ENCODE data around the gene HPSE2.
"Not testable (repeated sequence)": the region's sequence is repeated elsewhere in the genome, so short reads cannot be mapped to it uniquely, and the experiment has no call there.

HPSE2 gene

DNA sequence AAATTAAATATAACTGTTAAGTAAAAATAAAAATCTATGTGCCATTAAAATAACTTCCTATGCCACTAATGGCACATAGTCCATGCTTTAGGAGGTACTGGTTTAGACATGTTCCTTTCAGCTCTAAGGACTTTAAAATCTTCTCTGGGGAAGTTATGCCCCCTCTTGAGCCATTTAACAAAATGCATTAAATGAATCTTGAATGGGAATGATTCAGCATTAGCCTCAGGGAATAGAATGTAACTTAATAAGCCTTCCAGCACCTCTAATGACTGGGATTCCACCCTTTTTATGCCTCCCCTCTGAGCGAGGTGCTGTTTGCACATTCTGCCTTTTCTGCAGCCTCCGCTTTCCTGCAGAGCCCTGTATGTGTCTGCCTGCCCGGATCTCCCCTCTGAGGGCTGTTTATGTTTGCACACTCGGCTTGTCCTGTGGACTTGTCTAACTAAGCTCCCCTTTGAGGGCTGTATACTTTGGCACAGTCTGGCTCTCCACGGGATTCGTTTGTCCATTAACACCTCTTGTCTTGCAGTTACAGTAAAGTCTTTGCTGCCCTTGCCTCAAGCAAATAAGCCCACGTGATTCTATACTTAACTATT lies 680.5 kb downstream of the HPSE2 start:
- Mint-ChIP-seq H3K4me1 (no peaks in the 10 kb centered on the region), H3K9me3 (no peaks in the 10 kb centered on the region), H3K36me3 (no peaks in the 10 kb centered on the region), H3K27me3 (peaks cover 3% of the 10 kb centered on the region), H3K4me3 (no peak overlapping the region), H3K27ac (no peak overlapping the region)

DNA sequence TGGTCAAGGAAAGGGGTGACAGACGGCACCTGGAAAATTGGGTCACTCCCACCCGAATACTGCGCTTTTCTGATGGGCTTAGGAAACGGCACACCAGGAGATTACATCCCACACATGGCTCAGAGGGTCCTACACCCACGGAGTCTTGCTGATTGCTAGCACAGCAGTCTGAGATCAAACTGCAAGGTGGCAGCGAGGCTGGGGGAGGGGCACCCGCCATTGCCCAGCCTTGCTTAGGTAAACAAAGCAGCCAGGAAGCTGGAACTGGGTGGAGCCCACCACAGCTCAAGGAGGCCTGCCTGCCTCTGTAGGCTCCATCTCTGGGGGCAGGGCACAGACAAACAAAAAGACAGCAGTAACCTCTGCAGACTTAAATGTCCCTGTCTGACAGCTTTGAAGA lies 694.1 kb downstream of the HPSE2 start:
- not testable (repeated sequence) for H3K27ac Mint-ChIP-seq, H3K27me3 Mint-ChIP-seq, H3K4me1 Mint-ChIP-seq, H3K9me3 Mint-ChIP-seq, H3K4me3 Mint-ChIP-seq, H3K36me3 Mint-ChIP-seq

DNA sequence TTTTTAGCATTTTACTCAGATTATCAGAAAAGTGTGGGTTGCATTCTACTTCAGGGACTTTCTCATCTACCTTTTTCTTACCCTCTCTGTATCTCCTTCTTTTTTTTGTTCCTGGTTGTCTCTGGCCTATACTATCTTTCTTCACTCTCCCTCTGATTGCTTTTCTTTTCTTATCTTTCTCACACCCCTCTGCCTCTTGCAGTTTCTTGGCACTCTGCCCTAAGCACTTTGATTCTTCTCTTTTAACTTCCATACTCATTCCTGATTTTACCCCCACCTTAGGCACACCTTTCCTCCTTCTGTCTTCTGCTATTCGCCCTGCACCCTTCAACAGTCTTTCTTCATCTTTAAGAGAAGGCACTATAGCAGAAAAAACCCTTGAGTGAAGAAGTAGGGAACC lies 696.1 kb downstream of the HPSE2 start:
- Mint-ChIP-seq H3K27me3 (peaks cover 6% of the 10 kb centered on the region), H3K9me3 (no peaks in the 10 kb centered on the region), H3K36me3 (no peaks in the 10 kb centered on the region)

DNA sequence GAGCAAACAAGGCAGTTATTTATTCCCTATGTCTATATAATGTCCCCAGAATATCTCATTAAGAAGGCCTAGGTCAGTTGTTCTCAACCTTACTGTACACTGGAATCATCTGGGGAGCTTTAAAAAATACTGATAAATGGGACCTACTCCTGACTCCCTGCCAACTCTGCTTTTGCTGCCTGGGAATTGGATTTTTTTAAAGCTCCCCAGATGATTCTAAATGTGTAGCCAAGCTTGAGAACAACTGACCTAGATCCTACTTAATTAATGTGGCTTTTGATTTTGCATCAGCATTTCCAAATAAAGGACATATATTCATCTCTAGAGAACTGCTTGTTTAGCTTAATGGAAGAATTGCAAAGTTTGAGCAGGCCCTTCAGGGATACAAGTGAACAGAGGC lies 697.2 kb downstream of the HPSE2 start:
- Mint-ChIP-seq H3K27me3 (peaks cover 8% of the 10 kb centered on the region), H3K9me3 (no peaks in the 10 kb centered on the region), H3K4me1 (no peaks in the 10 kb centered on the region), H3K4me3 (no peak overlapping the region), H3K27ac (no peak overlapping the region), H3K36me3 (no peaks in the 10 kb centered on the region)

More for the DNA sequence above, 696.1 kb downstream of the HPSE2 start:
- H3K4me1 Mint-ChIP-seq = no peaks in the 10 kb centered on the region
- no peak overlapping the region for H3K4me3 Mint-ChIP-seq
- no peak overlapping the region for H3K27ac Mint-ChIP-seq

DNA sequence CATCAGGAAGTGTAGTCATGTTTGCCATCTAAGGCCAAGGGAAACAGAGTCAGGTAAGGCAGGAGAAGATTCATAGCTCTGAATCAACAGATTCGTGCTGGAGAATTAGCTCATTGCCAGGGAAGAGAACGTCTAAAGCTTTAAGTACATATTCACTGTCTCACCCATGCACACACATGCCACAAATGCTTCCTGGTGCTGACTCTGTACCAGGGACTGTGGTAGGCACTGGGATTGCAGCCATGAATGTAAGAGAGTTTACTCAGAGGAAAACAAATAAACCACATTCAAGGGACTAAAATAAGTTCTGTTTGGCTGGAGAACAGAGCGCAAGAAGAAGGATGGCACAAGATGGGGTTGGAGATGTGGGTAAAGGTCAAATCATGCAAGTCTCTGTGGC lies 699.1 kb downstream of the HPSE2 start:
- Mint-ChIP-seq H3K27ac (no peak overlapping the region), H3K9me3 (no peaks in the 10 kb centered on the region), H3K4me3 (no peak overlapping the region), H3K4me1 (no peaks in the 10 kb centered on the region), H3K27me3 (peaks cover 8% of the 10 kb centered on the region), H3K36me3 (no peaks in the 10 kb centered on the region)

DNA sequence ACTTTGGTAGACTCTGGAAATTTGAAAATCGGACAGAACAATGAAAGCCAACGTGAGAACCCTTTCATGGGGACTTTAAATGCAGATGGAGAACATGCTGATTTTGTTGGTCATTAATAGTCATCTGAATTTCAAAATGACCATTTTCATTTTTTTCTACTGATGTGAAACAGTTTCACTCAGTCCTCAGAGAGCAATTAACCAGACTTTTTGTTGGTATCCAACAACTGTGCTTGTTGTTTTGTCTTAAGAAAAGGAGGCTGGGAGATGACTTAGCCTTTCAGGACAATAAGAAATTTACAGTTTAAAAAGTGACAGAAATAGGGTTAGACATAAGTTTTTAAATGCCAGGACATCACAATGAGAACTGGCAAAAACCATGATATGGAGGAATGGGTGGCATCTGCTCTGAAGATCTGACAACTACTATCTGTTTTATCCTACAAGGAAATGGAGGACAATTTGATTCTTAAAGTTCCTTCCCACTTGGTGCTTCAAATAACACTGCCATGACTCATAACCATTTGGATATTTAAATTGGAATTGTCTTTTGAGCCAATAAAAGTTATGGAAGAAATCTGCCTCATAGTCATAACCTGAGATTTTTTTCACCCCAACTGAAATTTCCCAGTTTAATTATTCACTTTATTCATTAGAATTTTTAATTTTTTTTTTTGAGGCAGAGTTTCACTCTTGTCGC lies 701.8 kb downstream of the HPSE2 start:
- Mint-ChIP-seq H3K27me3 (peaks cover 11% of the 10 kb centered on the region), H3K9me3 (no peaks in the 10 kb centered on the region), H3K4me3 (no peak overlapping the region), H3K36me3 (no peaks in the 10 kb centered on the region), H3K27ac (no peak overlapping the region), H3K4me1 (no peaks in the 10 kb centered on the region)

DNA sequence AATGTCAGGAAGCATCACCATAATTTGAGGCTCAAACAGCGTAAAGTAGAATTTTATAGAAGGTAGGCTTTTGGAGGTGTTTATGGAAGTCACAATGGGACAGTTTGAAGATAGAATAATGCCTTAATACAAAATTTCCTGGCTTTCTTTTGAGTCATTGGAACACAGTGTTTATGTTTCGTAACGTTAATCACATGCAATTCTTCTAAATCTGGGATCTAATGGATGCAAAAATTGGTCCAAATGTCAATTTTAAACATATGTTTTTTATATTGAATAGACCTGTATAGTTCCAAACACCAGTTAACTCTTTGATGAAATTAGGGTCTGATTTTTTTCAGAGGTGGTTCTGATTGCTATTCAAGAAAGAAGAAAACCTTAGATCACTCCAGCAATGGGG lies 702.4 kb downstream of the HPSE2 start:
- no peaks in the 10 kb centered on the region for H3K36me3 Mint-ChIP-seq
- no peaks in the 10 kb centered on the region for H3K4me1 Mint-ChIP-seq
- H3K27me3 Mint-ChIP-seq = peaks cover 10% of the 10 kb centered on the region
- no peak overlapping the region for H3K27ac Mint-ChIP-seq
- no peak overlapping the region for H3K4me3 Mint-ChIP-seq
- H3K9me3 Mint-ChIP-seq = no peaks in the 10 kb centered on the region

DNA sequence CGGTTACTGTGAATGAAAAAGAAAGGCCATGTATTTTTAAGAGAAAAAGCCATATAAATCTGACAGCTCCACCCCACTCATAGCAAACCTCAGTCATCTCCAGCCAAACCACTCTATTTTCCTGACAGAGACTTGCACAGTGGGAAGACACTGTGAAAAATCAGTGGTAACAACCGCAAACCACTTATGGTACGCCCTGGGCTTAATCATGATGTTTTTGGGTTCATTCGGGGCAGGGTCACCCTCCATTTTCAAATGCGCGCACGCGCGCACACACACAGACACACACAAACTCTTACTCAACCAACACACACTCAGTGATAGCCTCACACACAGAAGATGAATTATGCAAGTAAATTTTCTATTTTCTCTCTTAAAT lies 706.9 kb downstream of the HPSE2 start:
- no peaks in the 10 kb centered on the region for H3K9me3 Mint-ChIP-seq
- no peaks in the 10 kb centered on the region for H3K4me1 Mint-ChIP-seq
- no peaks in the 10 kb centered on the region for H3K36me3 Mint-ChIP-seq
- no peak overlapping the region for H3K4me3 Mint-ChIP-seq
- peaks cover 7% of the 10 kb centered on the region for H3K27me3 Mint-ChIP-seq
- no peak overlapping the region for H3K27ac Mint-ChIP-seq

DNA sequence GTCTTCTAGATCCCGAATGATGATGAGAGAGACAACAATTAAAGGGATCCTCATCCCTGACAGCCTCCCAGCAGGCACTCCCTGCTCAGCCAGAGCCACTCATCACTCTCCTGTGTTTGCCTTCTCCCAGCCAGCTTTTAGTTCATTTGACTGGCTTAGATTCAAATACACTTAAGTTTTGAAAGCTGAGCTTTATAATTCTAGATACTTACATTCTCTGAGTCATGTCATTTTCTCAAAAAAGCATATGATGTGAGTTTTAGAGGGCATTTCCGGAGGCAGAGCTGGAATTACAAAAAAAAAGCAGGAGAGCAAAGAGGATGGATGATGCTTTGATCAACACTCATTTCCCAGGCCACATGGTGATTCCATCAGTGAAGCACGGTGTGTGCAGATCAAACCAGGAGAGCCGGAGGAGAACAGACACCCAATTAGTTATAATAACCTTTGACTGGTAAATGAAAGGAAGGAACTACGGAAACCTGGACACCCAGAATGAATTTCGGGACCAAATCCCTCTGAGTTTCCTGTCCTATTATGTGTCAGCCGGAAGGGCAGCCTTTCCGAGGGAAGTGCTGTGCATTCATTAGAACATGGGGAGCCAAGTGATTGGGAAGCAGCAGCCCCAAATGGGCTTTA lies 707.4 kb downstream of the HPSE2 start:
- Mint-ChIP-seq H3K36me3 (no peaks in the 10 kb centered on the region), H3K27me3 (peaks cover 7% of the 10 kb centered on the region), H3K4me3 (no peak overlapping the region), H3K9me3 (no peaks in the 10 kb centered on the region), H3K27ac (no peak overlapping the region), H3K4me1 (no peaks in the 10 kb centered on the region)

DNA sequence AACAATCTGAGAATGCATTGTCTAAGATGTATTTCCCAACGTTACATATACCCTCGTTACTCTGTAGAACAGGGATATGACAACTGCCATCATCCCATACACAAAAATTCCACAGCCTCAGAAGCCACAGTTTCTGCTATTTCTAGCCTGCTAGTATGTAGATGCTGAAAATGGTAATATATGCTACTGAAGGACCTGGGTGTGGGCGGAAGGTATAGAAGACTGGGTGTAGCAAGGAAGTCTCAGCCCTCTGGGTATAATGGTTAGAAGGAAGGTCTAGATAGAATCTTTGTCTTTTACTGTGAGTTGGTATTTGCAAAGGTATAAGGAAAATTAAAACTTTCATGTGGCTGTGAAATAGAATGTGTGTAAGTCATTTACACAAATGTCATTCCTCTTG lies 709.7 kb downstream of the HPSE2 start:
- H3K27ac Mint-ChIP-seq = no peak overlapping the region
- H3K36me3 Mint-ChIP-seq = no peaks in the 10 kb centered on the region
- H3K9me3 Mint-ChIP-seq = no peaks in the 10 kb centered on the region
- peaks cover 3% of the 10 kb centered on the region for H3K27me3 Mint-ChIP-seq
- no peak overlapping the region for H3K4me3 Mint-ChIP-seq
- H3K4me1 Mint-ChIP-seq = no peaks in the 10 kb centered on the region

DNA sequence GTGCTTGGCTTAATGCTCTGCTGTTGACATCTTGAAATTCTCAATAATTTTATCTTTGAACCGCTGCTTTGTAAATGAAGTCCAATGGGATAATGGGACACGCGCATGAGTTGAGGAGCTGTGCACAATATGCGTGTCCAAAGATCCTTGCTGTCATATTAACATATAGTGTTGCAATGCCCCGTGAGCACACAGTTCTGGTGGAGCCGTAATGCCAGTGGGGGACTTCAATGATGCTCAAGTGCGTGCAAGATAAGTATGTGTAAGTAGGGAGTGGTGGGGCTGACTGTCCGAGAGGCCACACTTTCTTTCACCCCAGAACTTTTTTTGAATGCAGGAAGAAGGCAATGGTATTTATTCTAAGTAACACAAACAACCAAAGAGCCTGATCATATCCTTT lies 711.5 kb downstream of the HPSE2 start:
- Mint-ChIP-seq H3K9me3 (no peaks in the 10 kb centered on the region), H3K27me3 (no peaks in the 10 kb centered on the region), H3K36me3 (no peaks in the 10 kb centered on the region), H3K4me3 (no peak overlapping the region), H3K27ac (no peak overlapping the region), H3K4me1 (no peaks in the 10 kb centered on the region)

DNA sequence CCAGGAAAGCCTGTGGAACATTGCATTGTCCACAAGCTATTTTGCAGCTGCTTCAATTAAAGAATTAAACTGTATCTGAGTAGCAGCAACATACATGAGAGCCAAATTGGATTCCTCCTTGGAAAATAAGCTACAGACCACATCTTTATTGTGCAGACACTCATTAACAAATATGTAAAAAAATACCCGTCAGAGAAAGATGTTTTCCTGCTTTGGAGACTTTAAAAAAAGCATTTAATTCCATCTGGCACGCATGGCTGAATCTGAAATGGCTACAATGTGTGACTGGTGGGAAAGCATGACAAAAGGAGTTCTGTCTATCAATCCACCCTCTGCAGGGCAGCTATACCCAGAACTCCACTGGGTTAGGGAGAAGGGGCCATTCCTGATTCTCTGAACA lies 715.8 kb downstream of the HPSE2 start:
- peaks cover 12% of the 10 kb centered on the region for H3K27me3 Mint-ChIP-seq
- H3K36me3 Mint-ChIP-seq = no peaks in the 10 kb centered on the region
- H3K4me1 Mint-ChIP-seq = no peaks in the 10 kb centered on the region
- H3K27ac Mint-ChIP-seq = no peak overlapping the region
- no peak overlapping the region for H3K4me3 Mint-ChIP-seq
- H3K9me3 Mint-ChIP-seq = no peaks in the 10 kb centered on the region

DNA sequence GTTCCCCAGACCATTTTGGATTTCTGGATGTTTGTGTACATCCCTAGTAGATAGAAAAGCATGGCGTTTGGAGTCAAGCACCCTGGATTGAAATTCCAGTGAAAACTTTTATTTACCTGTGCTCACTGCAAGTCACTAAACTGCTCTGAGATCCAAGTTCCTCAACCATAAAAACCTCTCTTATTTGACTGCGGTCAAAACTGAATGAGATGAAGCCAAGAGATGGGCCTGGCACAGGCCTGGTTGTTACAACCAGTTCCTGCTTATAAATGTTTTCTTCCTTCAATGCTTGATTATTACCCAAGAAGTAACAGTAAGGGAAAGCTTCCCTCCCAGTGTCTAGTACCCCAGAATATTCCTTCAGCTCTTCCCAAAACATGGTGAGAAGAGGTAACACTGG lies 718.0 kb downstream of the HPSE2 start:
- no peak overlapping the region for H3K4me3 Mint-ChIP-seq
- H3K4me1 Mint-ChIP-seq = no peaks in the 10 kb centered on the region
- H3K27me3 Mint-ChIP-seq = peaks cover 12% of the 10 kb centered on the region
- H3K36me3 Mint-ChIP-seq = no peaks in the 10 kb centered on the region
- no peaks in the 10 kb centered on the region for H3K9me3 Mint-ChIP-seq
- H3K27ac Mint-ChIP-seq = no peak overlapping the region

DNA sequence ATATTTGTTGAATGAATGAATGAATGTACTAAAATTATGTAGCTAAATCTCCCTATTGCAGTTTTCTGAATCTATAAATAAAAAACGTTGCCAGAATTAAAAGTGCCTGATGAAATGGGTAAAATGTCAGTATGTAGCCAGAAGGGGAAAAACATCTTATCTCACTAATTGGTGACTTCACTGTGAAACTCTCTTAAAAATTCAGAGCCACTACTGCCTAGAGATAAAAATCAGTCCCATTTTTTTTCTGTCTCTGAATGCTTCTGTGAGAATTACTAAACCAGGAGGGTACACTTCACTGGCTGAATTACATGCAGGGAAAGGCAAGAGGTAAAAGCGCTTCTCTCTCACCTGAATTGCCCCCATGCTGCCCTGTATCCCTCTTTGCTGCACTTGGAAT lies 719.3 kb downstream of the HPSE2 start:
- H3K4me1 Mint-ChIP-seq = no peaks in the 10 kb centered on the region
- peaks cover 12% of the 10 kb centered on the region for H3K27me3 Mint-ChIP-seq
- no peak overlapping the region for H3K4me3 Mint-ChIP-seq
- no peak overlapping the region for H3K27ac Mint-ChIP-seq
- H3K36me3 Mint-ChIP-seq = no peaks in the 10 kb centered on the region
- H3K9me3 Mint-ChIP-seq = no peaks in the 10 kb centered on the region

DNA sequence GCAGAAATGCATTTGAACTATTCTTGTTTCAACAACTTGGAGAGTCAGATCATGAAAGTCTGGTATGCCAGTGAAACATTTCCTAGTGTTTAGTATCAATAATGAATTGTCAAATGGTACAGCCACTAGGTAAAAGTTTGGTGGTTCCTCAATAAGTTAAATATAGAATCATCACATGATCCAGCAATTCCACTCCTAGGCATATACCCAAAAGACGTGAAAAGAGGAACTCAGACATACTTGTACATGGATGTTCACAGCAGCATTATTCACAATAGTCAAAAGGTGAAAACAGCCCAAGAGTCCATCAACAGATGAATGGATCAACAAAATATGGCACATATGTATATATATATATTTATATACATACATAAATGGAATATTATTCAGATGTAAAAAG lies 721.9 kb downstream of the HPSE2 start:
- peaks cover 10% of the 10 kb centered on the region for H3K27me3 Mint-ChIP-seq
- H3K9me3 Mint-ChIP-seq = no peaks in the 10 kb centered on the region
- H3K36me3 Mint-ChIP-seq = no peaks in the 10 kb centered on the region
- no peak overlapping the region for H3K4me3 Mint-ChIP-seq
- H3K4me1 Mint-ChIP-seq = no peaks in the 10 kb centered on the region
- no peak overlapping the region for H3K27ac Mint-ChIP-seq

DNA sequence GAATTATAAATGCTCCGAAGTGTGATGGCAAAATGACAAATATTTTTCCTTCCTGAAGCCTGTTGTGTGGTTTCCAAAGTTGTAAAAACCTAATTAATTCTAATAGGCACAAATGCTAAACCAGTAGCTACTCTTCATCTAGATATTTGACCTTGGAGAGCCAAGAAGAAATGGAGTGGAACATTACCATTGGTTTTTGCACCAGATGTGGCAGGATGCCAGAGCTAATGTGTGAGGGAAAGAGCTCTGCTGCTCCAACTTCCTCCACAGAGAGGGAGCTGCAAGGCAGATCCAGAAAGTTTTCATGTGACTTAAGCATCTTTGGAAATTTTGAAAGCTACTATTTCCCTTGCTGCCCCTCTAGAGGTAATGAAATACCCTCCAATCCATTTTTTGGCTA lies 723.8 kb downstream of the HPSE2 start:
- Mint-ChIP-seq H3K4me3 (no peak overlapping the region), H3K36me3 (no peaks in the 10 kb centered on the region), H3K9me3 (no peaks in the 10 kb centered on the region), H3K27me3 (peaks cover 10% of the 10 kb centered on the region), H3K27ac (no peak overlapping the region), H3K4me1 (no peaks in the 10 kb centered on the region)

Data from activated naive CD4-positive, alpha-beta T cell treated with anti-CD3 and anti-CD28 coated beads, Interleukin-2, amount 50 U/mL, for 24 hours (primary cell).